Caco-2 (cell line): Measurements from ENCODE around the gene RAB9A. TPM values are rescaled to one million over a fixed set of nuclear protein-coding genes. Genes with fewer than 3 reads are reported as not detected.

Experiments used
- BruUV-seq: library from RNA; stranded (reverse); fragments of 400-500 nt; replicated peaks from 2 replicates; lab custom pipeline; 2021; lab: Mats Ljungman, UMichigan
- CTCF ChIA-PET: fragments of 300-600 bp; sonication (Branson Sonifier 250); formaldehyde crosslinking; loops from one replicate; lab custom pipeline; 2022; ENCODE audit warnings: antibody characterized with exemption; lab: Charles Lee
- POLR2A ChIA-PET: fragments of 300-600 bp; sonication (Branson Sonifier 250); formaldehyde crosslinking; loops from one replicate; lab custom pipeline; 2022; ENCODE audit warnings: antibody characterized with exemption; lab: Charles Lee
- DNase-seq, 2 experiments: peaks; one replicate each; pipeline versions ENCODE4 v3.0.0 to v3.0.0-alpha.2; 2020 to 2022
- H3K27me3 ChIP-seq: replicated peaks from 2 replicates; pipeline ENCODE4 v1.6.0; 2011; ENCODE audit warnings: low read length; ENCODE audit not compliant: control insufficient read depth, insufficient read depth
- H3K36me3 ChIP-seq: 2 replicates; pipeline ENCODE4 v1.5.1; 2011; ENCODE audit warnings: low read length; ENCODE audit not compliant: control insufficient read depth, insufficient read depth
- H3K4me1 ChIP-seq: fragments of 250-450 bp; sonication (Bioruptor Pico); 2 replicates; pipeline ENCODE4 v1.5.1; 2020; ENCODE audit warnings: mild to moderate bottlenecking
- H3K4me3 ChIP-seq: 2 replicates; pipeline ENCODE4 v1.5.1; 2011; ENCODE audit warnings: low read depth, mild to moderate bottlenecking, control low read depth, low read length
- H3K9me3 ChIP-seq: fragments of 250-450 bp; sonication (Bioruptor Pico); 2 replicates; pipeline ENCODE4 v1.5.1; 2020; ENCODE audit warnings: mild to moderate bottlenecking, moderate library complexity
- H3K27ac Mint-ChIP-seq: one replicate; pipeline ENCODE4 v1.8.0; 2022; ENCODE audit warnings: mixed read lengths; ENCODE audit not compliant: unreplicated experiment
- H3K27me3 Mint-ChIP-seq: one replicate; pipeline ENCODE4 v1.8.0; 2022; ENCODE audit warnings: mixed read lengths; ENCODE audit not compliant: insufficient read depth, unreplicated experiment
- H3K36me3 Mint-ChIP-seq: one replicate; pipeline ENCODE4 v1.8.0; 2022; ENCODE audit warnings: mild to moderate bottlenecking, mixed read lengths; ENCODE audit not compliant: insufficient read depth, unreplicated experiment
- H3K4me1 Mint-ChIP-seq: one replicate; pipeline ENCODE4 v1.8.0; 2022; ENCODE audit warnings: low read depth, mixed read lengths; ENCODE audit not compliant: unreplicated experiment
- H3K4me3 Mint-ChIP-seq: one replicate; pipeline ENCODE4 v1.8.0; 2022; ENCODE audit warnings: mild to moderate bottlenecking, moderate library complexity, mixed read lengths; ENCODE audit not compliant: unreplicated experiment
- H3K9me3 Mint-ChIP-seq: one replicate; pipeline ENCODE4 v1.8.0; 2022; ENCODE audit warnings: mixed read lengths; ENCODE audit not compliant: unreplicated experiment
- CTCF ChIP-seq, 2 experiments: fragments of 200-600 bp in 1 of 2; IDR thresholded peaks; 1 replicate in 1 of 2; 2 replicates in 1 of 2; pipeline versions ENCODE4 v1.5.1 to v1.8.0; 2011 to 2022; ENCODE audit warnings: antibody characterized with exemption in 1 of 2, control low read depth in 1 of 2, inconsistent platforms in 1 of 2, low read depth in 1 of 2, low read length in 1 of 2, mild to moderate bottlenecking in 1 of 2, moderate library complexity in 1 of 2; ENCODE audit not compliant: insufficient read depth in 1 of 2, severe bottlenecking in 1 of 2, unreplicated experiment in 1 of 2
- intact Hi-C: fragments of 100-400 bp; cut with micrococcal nuclease; formaldehyde crosslinking; loops from one replicate; pipeline ENCODE4 v1.10.0; 2022; ENCODE audit not compliant: unreplicated experiment
- total RNA-seq: library from RNA; stranded (reverse); gene quantifications from 2 replicates; pipeline ENCODE4 v1.2.3, GENCODE V29; 2022

RAB9A gene
- total RNA-seq, 1 experiment from 2014 or later, result 22.9 TPM

DNA sequence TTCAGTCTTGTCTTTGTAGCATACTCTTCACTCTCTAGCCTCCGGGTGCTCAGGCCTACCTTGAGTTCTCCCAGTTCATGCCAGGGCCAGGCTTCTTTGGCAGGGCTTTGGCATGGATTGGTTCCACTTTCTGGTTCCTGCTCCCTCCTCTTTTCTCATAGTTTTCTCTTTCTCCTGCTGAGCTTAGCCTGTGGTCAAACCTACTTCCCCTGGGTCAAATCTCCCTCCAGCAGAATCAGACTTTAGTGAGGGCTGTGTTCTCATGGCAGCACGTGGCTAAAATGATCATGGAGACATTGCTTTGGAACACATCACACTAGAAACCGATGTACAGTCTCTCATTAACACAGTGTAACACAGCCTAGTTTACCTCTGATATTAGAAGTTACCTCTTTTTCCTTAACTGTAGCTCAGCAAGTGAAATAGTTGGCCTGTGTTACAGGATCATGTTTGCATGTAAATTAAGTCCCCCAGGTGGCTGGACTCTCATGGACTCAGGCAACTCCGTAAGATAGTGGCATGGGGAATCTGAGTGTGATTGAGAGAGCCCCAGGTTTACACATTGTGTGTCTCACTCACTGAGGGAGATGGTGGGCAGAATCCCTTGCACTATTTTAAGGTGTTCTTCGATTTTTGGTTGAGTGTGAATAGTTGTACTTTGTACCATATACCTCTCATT, 13.3 kb downstream of the RAB9A start:
- H3K4me3 ChIP-seq, result no peak overlapping the region
- no peaks in the 10 kb centered on the region for H3K36me3 ChIP-seq
- no peaks in the 10 kb centered on the region for H3K4me1 ChIP-seq
- Mint-ChIP-seq H3K4me3 (no peak overlapping the region), H3K27ac (no peak overlapping the region), H3K27me3 (no peaks in the 10 kb centered on the region), H3K4me1 (peaks cover 13% of the 10 kb centered on the region), H3K36me3 (peaks cover 23% of the 10 kb centered on the region), H3K9me3 (no peaks in the 10 kb centered on the region)
- TF ChIP-seq CTCF (IDR thresholded peaks at IDR 0.05; ENCODE audit: insufficient read depth in 1 of 2, low read depth in 1 of 2, low read length in 1 of 2, severe bottlenecking in 1 of 2, unreplicated experiment in 1 of 2), result no peak
- intact Hi-C loops, result no loop called here
- no peaks in the 10 kb centered on the region for H3K27me3 ChIP-seq
- ChIA-PET POLR2A (no interaction called here), CTCF (no interaction called here)
- no peaks in the 10 kb centered on the region for H3K9me3 ChIP-seq
- BruUV-seq, result no TSS peak
- DNase-seq, result no peak

- Histone ChIP-seq H3K9me3 (no peaks in the 10 kb centered on the region), H3K4me1 (no peaks in the 10 kb centered on the region), H3K36me3 (no peaks in the 10 kb centered on the region), H3K4me3 (no peak overlapping the region), H3K27me3 (no peaks in the 10 kb centered on the region)
- CTCF ChIA-PET, result no interaction called here
- no TSS peak for BruUV-seq
- intact Hi-C loops, result no loop called here
- H3K4me3 Mint-ChIP-seq, result no peak overlapping the region
- peaks cover 28% of the 10 kb centered on the region for H3K36me3 Mint-ChIP-seq
- no peak overlapping the region for H3K27ac Mint-ChIP-seq
- TF ChIP-seq CTCF (IDR thresholded peaks at IDR 0.05; ENCODE audit: insufficient read depth in 1 of 2, low read depth in 1 of 2, low read length in 1 of 2, severe bottlenecking in 1 of 2, unreplicated experiment in 1 of 2), result no peak
- H3K27me3 Mint-ChIP-seq, result no peaks in the 10 kb centered on the region
- POLR2A ChIA-PET, result no interaction called here
- no peak for DNase-seq
- H3K9me3 Mint-ChIP-seq, result no peaks in the 10 kb centered on the region
- peaks cover 13% of the 10 kb centered on the region for H3K4me1 Mint-ChIP-seq
Observed at GRCh38 chrX:13703135-13703534, 14.2 kb downstream of the RAB9A start.

GRCh38 chrX:13703589-13703988, 14.7 kb downstream of the RAB9A start:
- intact Hi-C loops, result no loop called here
- Histone ChIP-seq H3K4me1 (no peaks in the 10 kb centered on the region), H3K9me3 (no peaks in the 10 kb centered on the region), H3K36me3 (no peaks in the 10 kb centered on the region), H3K27me3 (no peaks in the 10 kb centered on the region), H3K4me3 (no peak overlapping the region)
- POLR2A ChIA-PET, result no interaction called here
- Mint-ChIP-seq H3K4me1 (peaks cover 13% of the 10 kb centered on the region), H3K27ac (no peak overlapping the region), H3K4me3 (no peak overlapping the region), H3K9me3 (no peaks in the 10 kb centered on the region), H3K36me3 (peaks cover 33% of the 10 kb centered on the region), H3K27me3 (no peaks in the 10 kb centered on the region)
- CTCF ChIA-PET, result no interaction called here
- DNase-seq, result no peak
- TF ChIP-seq CTCF (IDR thresholded peaks at IDR 0.05; ENCODE audit: insufficient read depth in 1 of 2, low read depth in 1 of 2, low read length in 1 of 2, severe bottlenecking in 1 of 2, unreplicated experiment in 1 of 2), result no peak
- BruUV-seq, result no TSS peak
